Measurements from ENCODE around the gene ROBO1. TPM values are rescaled to one million over a fixed set of nuclear protein-coding genes. Genes with fewer than 3 reads are reported as not detected.

ROBO1 gene
- total RNA-seq, 1 donor from 2014 or later = 71.7 TPM

DNA sequence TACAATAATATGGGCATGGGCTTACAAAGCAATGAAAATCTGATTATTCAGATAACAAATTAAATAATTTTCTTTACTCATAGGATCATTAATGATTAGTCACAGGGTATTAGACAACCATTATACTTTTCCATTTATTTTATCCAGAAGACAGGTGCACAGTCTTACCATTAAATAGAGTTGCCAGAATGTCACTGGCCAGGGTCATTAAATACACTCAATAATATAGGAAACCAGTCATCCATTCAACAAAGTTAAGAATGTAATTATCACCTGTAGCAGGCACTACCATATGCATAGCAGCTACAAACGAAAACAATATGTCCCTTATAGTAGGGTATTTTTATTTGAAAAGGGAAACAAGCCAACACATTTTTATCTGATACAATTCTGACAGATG lies 16.1 kb downstream of the ROBO1 start:
- Histone ChIP-seq H3K27me3 (ENCODE audit: insufficient read depth, low read length) (no peaks in the 10 kb centered on the region), H3K4me3 (ENCODE audit: insufficient read depth, low read depth, low read length) (no peak overlapping the region), H3K4me2 (ENCODE audit: low read length) (no peak overlapping the region), H4K20me1 (ENCODE audit: insufficient read depth, low read length) (no peaks in the 10 kb centered on the region), H3K79me2 (ENCODE audit: insufficient read depth, low read length) (no peaks in the 10 kb centered on the region), H3K4me1 (ENCODE audit: insufficient read depth, low read length) (no peaks in the 10 kb centered on the region), H3K9me3 (ENCODE audit: insufficient read depth, low read depth, low read length) (no peaks in the 10 kb centered on the region), H3K27ac (ENCODE audit: low read depth, low read length) (no peak overlapping the region), H3K9ac (ENCODE audit: low read length) (no peak overlapping the region), H2AFZ (ENCODE audit: low read depth, low read length) (no peak overlapping the region), H3K36me3 (ENCODE audit: insufficient read depth, low read length) (no peaks in the 10 kb centered on the region)
- TF ChIP-seq EZH2 (IDR thresholded peaks at IDR 0.05; ENCODE audit: insufficient read depth, low read length) (no peak), CTCF (IDR thresholded peaks at IDR 0.05; ENCODE audit: insufficient read depth, low read depth, low read length) (no peak)
- no peak for FAIRE-seq
- no peak overlapping the region for H3K4me3 Mint-ChIP-seq (ENCODE audit: unreplicated experiment)
- peaks cover 4% of the 10 kb centered on the region for H3K9me3 Mint-ChIP-seq (ENCODE audit: unreplicated experiment)
- peaks cover 4% of the 10 kb centered on the region for H3K36me3 Mint-ChIP-seq (ENCODE audit: low read depth, unreplicated experiment)
- no peaks in the 10 kb centered on the region for H3K4me1 Mint-ChIP-seq (ENCODE audit: low read depth, unreplicated experiment)
- peaks cover 3% of the 10 kb centered on the region for H3K27me3 Mint-ChIP-seq (ENCODE audit: low read depth, unreplicated experiment)
- H3K27ac Mint-ChIP-seq (ENCODE audit: unreplicated experiment) = no peak overlapping the region
- DNase-seq (ENCODE audit: low read depth) = no peak

GRCh38 chr3:79737530-79737929 lies 30.3 kb downstream of the ROBO1 start:
- FAIRE-seq (no peak), DNase-seq (ENCODE audit: low read depth) (no peak)
- no peaks in the 10 kb centered on the region for H3K36me3 Mint-ChIP-seq (ENCODE audit: low read depth, unreplicated experiment)
- no peak overlapping the region for H3K4me3 Mint-ChIP-seq (ENCODE audit: unreplicated experiment)
- no peaks in the 10 kb centered on the region for H3K79me2 ChIP-seq (ENCODE audit: insufficient read depth, low read length)
- H3K9me3 Mint-ChIP-seq (ENCODE audit: unreplicated experiment) = peaks cover 6% of the 10 kb centered on the region
- TF ChIP-seq CTCF (IDR thresholded peaks at IDR 0.05; ENCODE audit: insufficient read depth, low read depth, low read length) = no peak
- no peak for TF ChIP-seq EZH2 (IDR thresholded peaks at IDR 0.05; ENCODE audit: insufficient read depth, low read length)
- H3K9ac ChIP-seq (ENCODE audit: low read length) = no peak overlapping the region
- H3K27ac ChIP-seq (ENCODE audit: low read depth, low read length) = no peak overlapping the region
- H3K4me1 Mint-ChIP-seq (ENCODE audit: low read depth, unreplicated experiment) = peaks cover 3% of the 10 kb centered on the region
- H3K4me2 ChIP-seq (ENCODE audit: low read length) = no peak overlapping the region
- no peaks in the 10 kb centered on the region for H3K27me3 Mint-ChIP-seq (ENCODE audit: low read depth, unreplicated experiment)
- H3K4me3 ChIP-seq (ENCODE audit: insufficient read depth, low read depth, low read length) = no peak overlapping the region
- no peaks in the 10 kb centered on the region for H3K4me1 ChIP-seq (ENCODE audit: insufficient read depth, low read length)
- H3K9me3 ChIP-seq (ENCODE audit: insufficient read depth, low read depth, low read length) = no peaks in the 10 kb centered on the region
- H4K20me1 ChIP-seq (ENCODE audit: insufficient read depth, low read length) = no peaks in the 10 kb centered on the region
- H3K27me3 ChIP-seq (ENCODE audit: insufficient read depth, low read length) = no peaks in the 10 kb centered on the region
- no peak overlapping the region for H3K27ac Mint-ChIP-seq (ENCODE audit: unreplicated experiment)
- H3K36me3 ChIP-seq (ENCODE audit: insufficient read depth, low read length) = no peaks in the 10 kb centered on the region
- H2AFZ ChIP-seq (ENCODE audit: low read depth, low read length) = no peak overlapping the region

DNA sequence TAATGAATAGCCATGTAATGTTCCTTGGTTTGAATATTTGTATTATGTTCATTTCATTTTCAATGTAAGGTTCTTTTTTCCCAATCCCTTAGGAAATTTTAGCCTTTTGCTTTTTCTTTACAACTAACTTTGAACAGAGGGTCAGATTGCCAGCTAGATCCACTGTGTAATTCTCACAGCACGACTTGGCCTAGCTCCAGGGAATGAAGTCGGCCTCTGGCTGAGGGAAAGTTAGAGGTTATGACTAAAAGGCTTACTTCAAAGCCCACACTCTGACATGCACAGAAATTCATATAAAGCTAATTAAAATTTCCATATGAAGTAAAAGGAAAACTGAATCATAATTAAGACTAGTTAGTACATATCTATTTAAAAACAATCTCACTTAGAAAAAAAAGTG lies 38.7 kb downstream of the ROBO1 start:
- Histone ChIP-seq H3K9ac (ENCODE audit: low read length) (no peak overlapping the region), H3K27me3 (ENCODE audit: insufficient read depth, low read length) (no peaks in the 10 kb centered on the region), H3K27ac (ENCODE audit: low read depth, low read length) (no peak overlapping the region), H3K4me2 (ENCODE audit: low read length) (no peak overlapping the region), H3K79me2 (ENCODE audit: insufficient read depth, low read length) (no peaks in the 10 kb centered on the region), H4K20me1 (ENCODE audit: insufficient read depth, low read length) (no peaks in the 10 kb centered on the region), H3K4me1 (ENCODE audit: insufficient read depth, low read length) (no peaks in the 10 kb centered on the region), H3K4me3 (ENCODE audit: insufficient read depth, low read depth, low read length) (no peak overlapping the region), H3K9me3 (ENCODE audit: insufficient read depth, low read depth, low read length) (no peaks in the 10 kb centered on the region), H2AFZ (ENCODE audit: low read depth, low read length) (no peak overlapping the region), H3K36me3 (ENCODE audit: insufficient read depth, low read length) (no peaks in the 10 kb centered on the region)
- FAIRE-seq (no peak), DNase-seq (ENCODE audit: low read depth) (peak; percentile 41)
- H3K36me3 Mint-ChIP-seq (ENCODE audit: low read depth, unreplicated experiment) = no peaks in the 10 kb centered on the region
- H3K9me3 Mint-ChIP-seq (ENCODE audit: unreplicated experiment) = no peaks in the 10 kb centered on the region
- H3K4me3 Mint-ChIP-seq (ENCODE audit: unreplicated experiment) = no peak overlapping the region
- peak overlapping the region; percentile 58 for H3K27ac Mint-ChIP-seq (ENCODE audit: unreplicated experiment)
- H3K4me1 Mint-ChIP-seq (ENCODE audit: low read depth, unreplicated experiment) = peaks cover 4% of the 10 kb centered on the region
- TF ChIP-seq CTCF (IDR thresholded peaks at IDR 0.05; ENCODE audit: insufficient read depth, low read depth, low read length) = no peak
- TF ChIP-seq EZH2 (IDR thresholded peaks at IDR 0.05; ENCODE audit: insufficient read depth, low read length) = no peak
- no peaks in the 10 kb centered on the region for H3K27me3 Mint-ChIP-seq (ENCODE audit: low read depth, unreplicated experiment)
